Central memory CD4-positive, alpha-beta T cell (primary cell): ENCODE results near the gene HBS1L.

Source experiments
- DNase-seq: peaks from one replicate; pipeline ENCODE4 v3.0.0; 2022
- total RNA-seq, 3 experiments: gene quantifications; one replicate each; lab custom pipeline; 2026; lab: John Stamatoyannopoulos, UW

The HBS1L gene
- 82.1 to 114 (median 97.6) reads per million in 3 experiments for total RNA-seq

DNA sequence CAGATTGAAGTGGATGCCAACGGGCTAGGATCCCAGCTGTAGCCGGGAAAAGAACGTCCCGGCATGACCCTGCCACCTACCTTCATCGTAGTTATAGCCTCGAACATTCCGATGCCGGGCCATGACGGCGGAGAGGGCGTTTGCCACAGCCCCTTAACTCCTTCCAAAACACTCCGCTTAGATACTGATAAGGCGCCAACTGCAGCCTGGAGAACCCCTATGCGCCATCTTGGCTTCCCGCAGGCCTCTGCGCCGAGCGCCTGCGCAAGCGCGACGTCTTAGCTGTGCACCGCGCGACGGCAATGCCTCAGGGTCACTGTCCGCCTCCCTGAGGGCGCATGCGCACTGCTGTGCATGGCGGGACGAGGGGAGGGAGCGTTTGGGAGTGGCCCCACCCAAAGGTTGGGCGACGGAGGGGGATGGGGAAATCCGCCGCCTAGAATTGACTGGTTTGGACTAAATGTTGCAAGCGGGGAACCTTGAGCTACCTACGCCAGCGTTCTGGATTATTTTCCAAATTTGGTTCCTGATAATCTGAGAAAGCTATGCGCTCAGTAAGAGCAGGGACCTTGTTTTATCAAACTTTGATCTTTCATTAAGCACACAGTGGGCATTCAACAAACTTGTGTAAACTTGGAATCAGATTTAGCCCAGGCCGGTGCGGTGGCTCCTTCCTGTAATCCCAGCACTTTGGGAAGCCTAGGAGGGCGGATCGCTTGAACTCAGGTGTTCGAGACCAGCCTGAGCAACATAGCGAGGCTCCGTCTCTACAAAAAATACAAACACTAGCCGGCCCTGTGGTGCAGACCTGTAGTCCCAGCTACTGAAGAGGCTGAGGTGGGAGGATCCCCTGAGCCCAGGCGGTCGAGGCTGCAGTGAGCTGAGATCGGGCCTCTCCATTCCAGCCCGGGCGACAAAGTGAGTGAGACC lies at the start of gene HBS1L:
TSS of gene HBS1L (minus strand) at position 254 of the 930 bp plus-strand sequence. CDS start at position 123, 131 bp downstream.
- DNase-seq = peak; percentile 97

DNA sequence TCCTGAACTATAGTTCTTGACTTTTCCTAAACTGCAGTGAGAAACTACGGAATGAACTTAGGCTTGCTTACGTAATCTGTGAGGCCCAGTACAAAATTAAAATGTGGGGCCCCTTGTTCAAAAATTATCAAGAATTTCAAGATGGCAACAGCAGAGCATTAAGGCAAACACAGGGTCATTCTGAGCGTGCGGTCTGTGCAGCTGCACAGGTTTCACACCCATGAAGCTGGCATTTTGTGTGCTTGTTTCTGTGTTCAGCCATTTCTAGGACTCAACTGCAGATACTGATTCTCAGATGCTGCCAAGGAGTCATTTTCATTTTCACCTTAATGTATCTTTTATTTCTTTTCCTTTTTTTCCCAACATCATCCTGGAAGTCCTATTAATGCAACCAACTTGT lies 49.6 kb upstream of the HBS1L start:
- DNase-seq = no peak

DNA sequence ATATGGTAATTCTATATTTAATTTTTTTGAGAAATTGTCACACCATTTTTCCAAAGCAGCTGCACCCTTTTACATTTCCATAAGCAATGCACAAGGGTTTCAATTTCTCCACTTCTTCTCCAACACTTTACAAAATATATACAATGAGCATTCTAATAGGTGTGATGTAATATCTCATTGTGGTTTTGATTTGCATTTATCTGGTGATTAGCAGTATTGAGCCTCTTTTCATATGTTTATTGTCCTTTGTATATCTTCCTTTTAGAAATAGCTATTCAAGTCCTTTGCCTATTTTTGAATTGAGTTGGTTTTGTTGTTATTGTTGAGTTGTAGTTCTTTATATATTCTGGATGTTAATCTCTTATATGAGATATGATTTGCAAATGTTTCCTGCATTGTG lies 47.6 kb upstream of the HBS1L start:
- DNase-seq = no peak

DNA sequence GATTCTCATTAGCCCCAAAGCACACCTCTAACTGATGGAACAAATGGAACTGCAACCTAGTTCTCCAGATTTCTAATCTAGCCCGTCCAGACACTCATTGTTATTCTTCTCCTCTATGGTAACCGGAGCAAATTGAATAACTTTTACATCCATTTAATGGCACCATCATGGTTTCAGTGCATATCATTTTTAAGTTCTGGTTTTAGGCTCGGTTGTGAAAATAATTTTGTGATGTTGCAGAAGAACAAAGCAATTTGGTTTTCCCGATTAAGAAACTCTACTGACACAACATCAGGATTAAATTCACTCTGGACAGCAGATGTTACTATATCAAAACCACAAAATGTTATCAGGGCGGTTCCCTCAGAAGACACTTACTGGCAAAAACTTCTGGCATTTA lies 42.5 kb upstream of the HBS1L start:
- no peak for DNase-seq

DNA sequence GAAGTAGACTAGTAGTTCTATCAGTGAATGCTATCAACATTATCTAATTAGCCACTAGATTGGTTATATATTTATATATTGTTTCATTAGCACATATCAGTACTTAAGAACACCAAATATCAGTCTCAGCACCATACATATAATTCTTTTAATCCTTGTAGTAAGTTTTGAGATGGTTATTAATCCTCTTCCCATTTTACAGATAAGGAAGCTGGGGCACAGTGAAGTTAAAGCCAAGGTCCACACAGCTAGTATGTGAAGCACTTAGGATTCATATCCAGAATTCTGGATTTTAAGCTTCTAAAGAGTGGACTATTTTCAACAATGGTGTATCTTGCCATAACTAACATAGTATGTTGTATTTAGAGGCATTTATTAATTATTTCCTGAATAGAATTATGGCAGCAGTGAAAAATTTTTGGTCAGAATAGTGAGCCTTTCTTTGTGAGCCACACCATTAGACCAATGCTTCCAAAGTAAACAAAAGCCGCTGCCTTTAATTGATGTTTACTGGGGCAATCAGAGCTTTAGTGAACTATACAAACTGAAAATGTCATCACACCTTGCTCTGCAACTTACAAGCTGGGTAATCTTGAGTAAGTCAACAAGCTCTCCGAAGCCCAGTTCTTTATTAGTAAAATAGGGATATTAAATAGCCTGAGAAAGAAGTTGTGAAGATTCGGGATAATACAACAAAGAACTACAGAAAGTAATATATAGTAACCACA lies 41.9 kb upstream of the HBS1L start:
- DNase-seq = no peak

DNA sequence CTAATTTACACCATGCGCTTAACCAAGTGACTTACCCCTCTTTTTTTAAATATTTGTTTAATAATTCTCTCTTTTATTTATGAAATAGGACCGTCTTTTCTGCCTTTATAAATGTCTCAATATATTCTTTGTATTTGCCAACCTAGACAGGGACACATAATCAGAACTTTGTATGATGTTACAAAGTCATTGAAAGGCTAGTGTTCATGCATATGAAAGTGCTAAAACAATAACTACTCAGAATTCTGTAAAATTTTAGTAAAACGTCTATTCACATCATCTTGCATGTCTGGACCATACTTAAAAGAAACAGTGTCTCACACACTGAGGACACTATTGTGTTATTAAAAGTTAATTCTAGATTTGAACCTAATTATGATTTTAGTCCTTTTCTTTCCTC lies 41.1 kb upstream of the HBS1L start:
- no peak for DNase-seq

DNA sequence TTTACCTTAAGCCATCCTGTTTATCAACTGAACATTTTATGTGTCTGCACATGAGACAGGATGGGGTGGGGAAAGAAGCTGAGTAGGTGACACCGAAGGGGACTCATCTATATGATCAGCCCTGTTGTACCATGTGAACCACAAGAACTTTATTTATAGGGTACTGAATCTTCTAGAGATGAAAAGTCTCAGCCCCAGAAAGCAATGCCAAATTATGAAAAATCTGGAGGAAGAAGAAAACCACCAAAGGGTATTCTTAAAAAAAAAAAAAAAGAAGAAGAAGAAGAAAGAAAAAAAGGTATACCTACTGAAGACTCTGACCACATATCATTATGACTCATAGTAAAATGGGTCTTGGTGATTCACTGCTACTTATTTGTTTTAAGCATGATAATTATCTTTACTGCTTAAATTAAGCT lies 39.8 kb upstream of the HBS1L start:
- peak; percentile 50 for DNase-seq

DNA sequence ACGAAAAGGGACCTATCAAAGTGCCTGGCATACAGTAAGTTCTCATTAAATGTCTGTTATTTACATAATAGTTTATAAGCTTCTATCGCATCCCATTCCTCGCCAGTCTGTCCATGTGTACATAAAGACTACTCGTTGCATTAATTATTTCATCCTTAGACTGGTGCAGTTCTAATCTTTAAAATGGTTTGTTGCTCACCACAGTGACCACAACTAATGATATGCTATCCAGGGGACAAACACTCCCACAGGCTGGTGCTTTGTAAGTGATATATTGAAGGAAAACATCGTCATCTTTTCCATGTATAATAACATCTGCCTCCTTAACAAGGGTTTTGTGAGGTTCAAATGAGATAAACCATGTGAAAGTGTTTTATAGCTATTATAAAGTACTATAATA lies 39.0 kb upstream of the HBS1L start:
- no peak for DNase-seq

DNA sequence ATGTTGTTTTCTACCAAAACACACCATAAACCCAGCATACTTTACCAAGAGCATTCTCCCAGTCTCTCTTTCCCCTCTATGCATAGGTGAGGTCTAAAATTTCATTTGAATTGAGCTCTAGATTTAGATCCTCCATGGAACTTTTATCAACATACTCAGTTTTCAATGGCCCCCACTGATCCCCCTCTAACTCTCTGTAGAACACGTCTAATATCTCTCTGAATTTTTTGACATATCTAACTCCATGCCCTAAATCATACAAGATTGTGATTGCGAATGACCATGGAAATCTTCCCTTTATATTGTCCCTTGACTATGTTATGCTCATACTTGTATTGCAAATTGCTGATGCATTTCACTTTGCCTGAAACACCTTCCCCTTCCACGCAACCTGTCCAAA lies 38.1 kb upstream of the HBS1L start:
- no peak for DNase-seq

DNA sequence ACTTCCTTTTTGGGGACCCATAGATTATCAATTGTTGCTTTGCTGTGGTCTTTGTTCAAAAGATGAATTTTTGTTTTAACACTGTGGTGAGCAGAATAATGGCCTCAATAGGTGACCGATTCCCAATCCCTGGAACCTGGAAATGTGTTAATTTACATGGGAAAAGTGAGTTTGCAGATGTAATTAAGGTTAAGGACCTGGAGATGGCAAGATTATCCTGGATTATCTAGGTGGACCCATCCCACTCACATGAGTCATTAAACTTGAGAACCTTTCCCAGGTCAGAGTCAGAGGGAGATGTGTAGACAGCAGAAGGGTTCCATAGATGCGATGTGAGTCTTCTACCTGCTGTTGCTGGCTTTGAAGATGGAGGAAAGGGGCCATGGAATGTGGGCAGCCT lies 36.2 kb upstream of the HBS1L start:
- DNase-seq = no peak

DNA sequence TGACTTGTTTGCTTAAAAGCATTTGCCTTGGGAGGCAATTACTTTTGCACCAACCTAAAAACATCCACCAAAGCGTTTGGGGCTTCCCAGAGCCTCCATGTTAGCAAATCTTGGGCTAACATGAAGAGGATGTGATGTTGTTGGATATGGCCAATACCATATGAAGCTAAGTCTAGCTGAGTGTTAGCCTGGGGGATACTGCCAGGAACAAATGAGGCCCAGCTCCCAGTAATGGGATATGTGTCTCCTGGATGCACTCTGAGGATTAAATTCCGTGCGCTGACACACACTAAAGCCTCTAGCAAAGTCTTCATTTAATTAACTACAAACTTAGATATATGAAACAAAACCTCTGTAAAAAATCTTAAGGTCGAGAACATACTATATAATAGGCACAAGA lies 35.3 kb upstream of the HBS1L start:
- DNase-seq = no peak

DNA sequence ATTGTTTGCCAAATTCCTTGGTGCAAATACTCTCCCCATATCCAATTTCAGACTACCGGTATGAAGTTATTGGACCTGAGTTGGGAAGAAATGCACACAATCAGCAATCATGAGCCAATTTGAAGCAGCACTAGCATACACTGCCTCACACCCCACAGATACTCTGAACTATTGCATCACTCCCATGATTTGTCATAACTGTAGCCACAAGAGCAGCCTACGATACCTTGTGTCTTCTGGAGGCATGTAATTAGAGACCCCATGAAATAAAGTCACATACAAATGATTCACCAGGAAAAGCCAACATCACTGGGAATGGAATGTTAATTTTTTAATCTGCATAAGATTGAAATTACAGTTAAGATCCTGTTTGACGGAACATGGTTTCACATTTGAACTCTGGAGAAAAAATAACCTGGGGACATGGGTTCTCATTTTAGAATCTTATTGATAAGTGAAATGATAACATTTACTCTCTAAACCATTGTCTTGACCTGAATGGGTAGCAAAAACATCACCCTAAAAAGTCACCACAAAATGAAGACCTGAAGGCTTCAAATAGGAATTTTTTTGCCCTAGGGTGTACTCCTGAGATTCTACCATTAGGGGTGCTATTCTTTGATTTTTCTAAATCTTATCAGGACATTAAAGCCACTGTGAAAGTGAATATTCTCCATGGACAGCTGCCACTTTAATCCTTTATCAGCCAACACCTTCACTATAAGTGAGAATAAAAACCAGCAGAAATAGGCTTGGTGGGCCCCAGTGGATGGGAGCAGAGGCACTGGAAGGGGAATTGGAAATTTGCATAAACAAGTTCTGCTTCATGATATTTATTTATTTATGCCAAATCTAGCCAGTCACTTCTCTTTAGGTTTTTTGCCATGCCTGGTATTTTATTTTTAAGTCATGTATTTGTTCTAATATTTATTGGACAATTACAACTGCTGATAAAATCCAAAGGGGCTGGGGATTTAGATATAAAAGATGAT lies 34.5 kb upstream of the HBS1L start:
- peak; percentile 34 for DNase-seq

DNA sequence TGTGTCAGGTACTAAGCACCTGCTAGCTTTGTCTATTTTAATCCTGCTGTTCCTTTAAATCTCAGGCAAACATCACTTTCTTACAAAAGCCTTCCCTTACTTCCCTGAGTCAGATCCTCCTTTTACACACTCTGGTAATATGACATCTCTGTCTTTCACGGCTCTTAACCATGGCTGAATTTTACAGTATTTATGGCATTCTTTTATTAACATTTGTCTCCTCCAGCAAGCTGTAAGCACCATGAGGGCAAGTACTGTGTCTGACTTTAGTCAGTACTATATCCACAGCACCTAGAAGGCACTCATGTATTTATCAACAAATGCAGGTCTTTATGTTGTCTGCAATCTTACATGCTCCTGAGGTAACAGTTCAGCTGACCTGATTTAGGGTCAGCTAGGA lies 33.7 kb upstream of the HBS1L start:
- no peak for DNase-seq

DNA sequence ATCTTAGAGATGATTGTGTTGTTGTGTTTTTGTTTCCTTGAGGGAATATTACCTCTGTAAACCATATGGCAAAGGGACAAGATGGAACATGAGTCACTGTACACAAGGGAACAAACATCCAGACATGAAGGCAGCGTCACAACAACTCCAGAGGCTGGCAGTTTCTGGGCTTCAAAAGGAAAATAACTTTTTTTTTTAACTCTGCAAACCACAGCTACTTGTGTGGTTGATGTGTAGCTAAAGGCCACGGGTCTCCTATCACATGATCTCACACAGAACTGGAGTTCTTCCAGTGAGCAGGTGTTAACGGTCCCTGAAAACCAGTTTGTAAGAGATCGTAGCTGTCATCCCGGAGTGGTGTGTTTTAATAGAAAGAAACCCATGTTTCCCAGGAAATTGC lies 33.2 kb upstream of the HBS1L start:
- DNase-seq = peak; percentile 79

DNA sequence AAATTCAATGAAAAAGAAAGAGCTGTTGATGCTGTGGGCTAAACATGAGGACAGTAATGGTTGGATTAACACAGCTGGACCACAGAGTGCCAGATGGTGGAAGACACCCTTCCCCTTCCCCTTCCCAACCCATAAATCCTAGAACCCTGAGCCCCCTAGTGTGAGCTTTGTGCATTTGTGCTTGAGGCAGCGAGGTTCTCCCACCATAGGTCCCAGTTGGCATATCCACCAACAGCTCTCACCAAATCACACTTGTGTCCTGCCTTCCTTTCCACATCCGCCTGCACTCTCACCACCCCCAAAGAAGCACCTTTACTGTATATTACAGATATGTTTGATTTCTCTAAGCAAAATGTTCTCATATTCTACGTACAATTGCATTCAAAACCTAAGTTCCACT lies 32.8 kb upstream of the HBS1L start:
- no peak for DNase-seq

DNA sequence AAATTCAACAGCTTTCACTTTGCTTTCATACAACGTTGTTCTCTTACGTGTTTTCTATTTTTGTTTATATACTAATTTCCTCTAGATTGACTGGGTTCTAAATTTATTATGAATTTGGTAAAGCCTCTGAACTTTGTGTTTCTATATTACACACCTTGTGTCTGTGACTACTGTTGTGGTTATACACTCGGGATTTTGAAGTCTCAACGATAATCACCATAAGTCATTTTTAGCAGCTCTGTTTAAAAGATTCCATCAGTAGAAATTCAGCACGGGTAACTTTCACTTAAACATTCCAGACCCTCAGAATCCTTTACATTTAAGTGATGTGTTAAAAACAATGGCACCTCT lies 31.8 kb upstream of the HBS1L start:
- no peak for DNase-seq

DNA sequence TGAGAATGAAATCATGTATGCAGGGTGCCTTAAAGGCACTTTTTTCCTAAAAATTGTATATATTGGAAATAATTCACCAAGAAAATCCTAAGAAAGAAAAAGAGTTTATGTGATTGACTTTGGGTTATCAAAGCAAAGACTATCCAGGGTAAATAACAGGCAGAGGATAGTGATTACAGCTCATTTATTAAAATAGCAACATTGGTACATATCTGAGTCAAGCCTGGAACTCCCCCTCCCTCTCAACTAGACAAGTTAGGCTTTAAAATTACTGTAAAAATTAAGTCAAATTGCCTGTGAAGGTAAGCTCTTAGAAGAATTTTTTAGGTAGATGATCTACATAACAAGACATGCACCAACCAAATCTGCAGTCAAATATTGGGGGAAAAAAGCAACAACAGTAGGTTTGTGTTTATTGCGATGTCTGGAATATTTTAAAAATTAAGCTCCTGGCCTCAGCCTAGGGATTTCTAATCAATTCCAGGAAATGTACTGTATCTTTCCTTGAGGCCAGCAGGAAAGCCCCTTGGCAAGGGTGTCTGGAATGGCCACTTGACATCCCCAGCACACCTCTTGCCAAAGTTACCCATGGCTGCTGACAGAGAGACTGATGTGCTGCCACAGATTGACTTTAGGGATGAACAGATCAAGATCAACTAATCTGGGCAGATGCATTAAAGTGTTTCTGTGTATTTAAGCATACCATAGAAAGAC lies 31.2 kb upstream of the HBS1L start:
- no peak for DNase-seq

DNA sequence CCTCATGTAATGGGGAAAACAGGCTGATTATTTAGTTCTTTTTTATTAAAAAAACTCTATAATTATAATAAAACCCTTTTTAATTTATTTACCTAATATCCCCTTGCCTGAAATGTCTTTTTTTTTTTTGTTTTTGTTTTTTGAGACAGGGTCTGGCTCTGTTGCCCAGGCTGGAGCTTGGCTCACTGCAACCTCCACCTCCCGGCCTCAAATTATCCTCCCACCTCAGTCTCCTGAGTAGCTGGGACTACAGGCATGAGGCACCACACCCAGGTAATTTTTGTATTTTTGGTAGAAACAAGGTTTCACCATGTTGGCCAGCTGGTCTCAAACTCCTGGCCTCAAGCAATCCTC lies 30.3 kb upstream of the HBS1L start:
- DNase-seq = no peak

DNA sequence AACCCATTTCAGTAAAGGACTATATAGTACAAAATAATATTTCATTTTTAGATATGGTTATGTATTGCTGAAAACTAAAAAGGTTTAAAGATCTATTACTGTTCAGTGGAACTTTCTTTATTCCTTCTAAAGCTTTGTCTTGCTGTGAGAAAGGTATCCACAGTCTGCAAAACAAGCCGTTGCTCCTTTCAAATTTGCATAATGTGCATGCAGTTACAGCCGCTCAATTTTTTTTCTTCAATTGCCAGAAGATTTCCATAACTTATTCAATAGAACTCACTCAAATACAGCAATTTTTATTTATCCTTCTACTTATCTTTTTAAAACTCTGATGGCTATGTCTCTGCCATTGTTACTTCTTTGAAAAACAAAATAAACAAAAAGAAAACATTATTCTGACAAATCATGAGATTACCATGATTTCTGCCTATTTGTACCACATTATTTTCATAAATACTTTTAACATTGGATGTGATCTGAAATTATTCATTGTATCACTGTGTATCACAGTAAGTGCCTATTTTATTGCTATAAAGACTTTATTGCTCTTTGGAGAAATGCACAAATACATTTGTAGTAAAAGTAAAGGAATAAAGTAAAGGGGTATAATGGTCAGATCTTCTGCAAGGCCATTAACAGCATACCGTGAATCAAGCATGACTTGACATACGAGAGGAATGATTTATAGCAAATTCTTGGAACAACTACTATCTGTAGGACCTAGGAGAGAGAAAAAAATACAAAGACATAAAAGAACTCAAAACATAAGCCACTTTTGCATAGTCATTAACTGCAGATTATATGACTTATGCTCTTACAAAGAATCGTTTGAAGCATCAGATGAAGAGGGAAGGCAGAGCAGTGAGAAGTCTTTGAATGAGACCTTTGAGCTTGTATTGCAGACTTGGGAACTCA lies 29.6 kb upstream of the HBS1L start:
- no peak for DNase-seq

DNA sequence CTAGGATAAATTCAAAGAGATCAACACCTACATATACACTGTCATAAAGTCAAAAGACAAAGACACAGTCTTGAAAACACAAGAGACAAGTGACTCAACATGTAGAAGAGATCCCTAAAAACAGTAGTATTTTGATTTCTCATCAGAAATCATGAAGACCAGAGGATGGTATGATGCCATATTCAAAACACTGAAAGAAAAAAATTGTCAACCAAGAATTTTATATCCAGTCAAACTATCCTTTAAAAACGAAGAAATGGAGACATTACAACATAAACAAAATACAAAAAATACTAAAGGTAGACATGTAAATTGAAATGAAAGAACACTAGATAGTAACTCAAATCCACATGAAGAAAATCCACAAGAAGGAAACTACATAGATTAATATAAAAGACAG lies 27.3 kb upstream of the HBS1L start:
- no peak for DNase-seq

DNA sequence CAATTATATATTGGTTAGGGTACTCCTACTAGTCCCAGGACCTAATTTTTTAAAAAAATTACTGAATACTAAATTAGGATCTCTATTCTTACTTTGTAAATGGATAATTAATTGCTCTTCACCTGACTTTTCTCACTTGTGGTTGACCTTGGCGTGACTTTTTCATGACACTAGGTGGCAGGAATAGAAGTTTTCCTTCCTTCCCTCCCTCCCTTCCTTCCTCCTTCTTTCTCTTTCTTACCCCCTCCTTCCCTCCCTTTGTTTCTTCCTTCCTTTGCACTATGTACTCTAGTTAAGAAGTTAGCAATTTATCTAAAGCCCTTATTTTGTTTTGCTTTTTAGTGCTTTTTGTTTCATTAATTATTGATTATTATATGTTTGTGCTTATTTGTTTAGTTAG lies 20.4 kb upstream of the HBS1L start:
- no peak for DNase-seq
